Measurements from ENCODE around the gene CHKA.

GRCh38 chr11:68115285-68115684, 5.9 kb downstream of the CHKA start:
- TF ChIP-seq CTCF (IDR thresholded peaks at IDR 0.05) (no peak), POLR2A (IDR thresholded peaks at IDR 0.05) (peak in 1 of 4 donors; percentile 27)
